ENCODE data around the gene ZSWIM3.

Gene ZSWIM3

DNA sequence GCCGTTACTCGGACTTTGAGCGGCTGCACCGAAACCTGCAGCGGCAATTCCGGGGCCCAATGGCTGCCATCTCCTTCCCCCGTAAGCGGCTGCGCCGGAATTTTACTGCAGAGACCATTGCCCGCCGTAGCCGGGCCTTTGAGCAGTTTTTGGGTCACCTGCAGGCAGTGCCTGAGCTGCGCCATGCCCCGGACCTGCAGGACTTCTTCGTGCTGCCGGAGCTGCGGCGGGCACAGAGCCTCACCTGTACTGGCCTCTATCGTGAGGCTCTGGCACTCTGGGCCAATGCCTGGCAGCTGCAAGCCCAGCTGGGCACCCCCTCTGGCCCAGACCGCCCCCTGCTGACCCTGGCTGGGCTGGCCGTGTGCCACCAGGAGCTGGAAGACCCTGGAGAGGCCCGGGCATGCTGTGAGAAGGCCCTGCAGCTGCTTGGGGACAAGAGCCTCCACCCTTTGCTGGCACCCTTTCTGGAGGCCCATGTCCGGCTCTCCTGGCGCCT, 16.7 kb upstream of the ZSWIM3 start:
- Histone ChIP-seq H3K27me3 (replicated peaks; ENCODE audit: control insufficient read depth, insufficient read depth, low read length) (no peaks in the 10 kb centered on the region), H3K36me3 (ENCODE audit: control insufficient read depth, insufficient read depth, low read length) (peaks cover 14% of the 10 kb centered on the region), H3K4me3 (replicated peaks; ENCODE audit: low read depth, low read length) (no peak overlapping the region)
- DNase-seq (ENCODE audit: extremely low read depth, insufficient read length), result no peak
- TF ChIP-seq, protein P1, sequence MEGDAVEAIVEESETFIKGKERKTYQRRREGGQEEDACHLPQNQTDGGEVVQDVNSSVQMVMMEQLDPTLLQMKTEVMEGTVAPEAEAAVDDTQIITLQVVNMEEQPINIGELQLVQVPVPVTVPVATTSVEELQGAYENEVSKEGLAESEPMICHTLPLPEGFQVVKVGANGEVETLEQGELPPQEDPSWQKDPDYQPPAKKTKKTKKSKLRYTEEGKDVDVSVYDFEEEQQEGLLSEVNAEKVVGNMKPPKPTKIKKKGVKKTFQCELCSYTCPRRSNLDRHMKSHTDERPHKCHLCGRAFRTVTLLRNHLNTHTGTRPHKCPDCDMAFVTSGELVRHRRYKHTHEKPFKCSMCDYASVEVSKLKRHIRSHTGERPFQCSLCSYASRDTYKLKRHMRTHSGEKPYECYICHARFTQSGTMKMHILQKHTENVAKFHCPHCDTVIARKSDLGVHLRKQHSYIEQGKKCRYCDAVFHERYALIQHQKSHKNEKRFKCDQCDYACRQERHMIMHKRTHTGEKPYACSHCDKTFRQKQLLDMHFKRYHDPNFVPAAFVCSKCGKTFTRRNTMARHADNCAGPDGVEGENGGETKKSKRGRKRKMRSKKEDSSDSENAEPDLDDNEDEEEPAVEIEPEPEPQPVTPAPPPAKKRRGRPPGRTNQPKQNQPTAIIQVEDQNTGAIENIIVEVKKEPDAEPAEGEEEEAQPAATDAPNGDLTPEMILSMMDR (IDR thresholded peaks at IDR 0.05; ENCODE audit: insufficient read depth, low read length, poor library complexity, severe bottlenecking), result no peak

DNA sequence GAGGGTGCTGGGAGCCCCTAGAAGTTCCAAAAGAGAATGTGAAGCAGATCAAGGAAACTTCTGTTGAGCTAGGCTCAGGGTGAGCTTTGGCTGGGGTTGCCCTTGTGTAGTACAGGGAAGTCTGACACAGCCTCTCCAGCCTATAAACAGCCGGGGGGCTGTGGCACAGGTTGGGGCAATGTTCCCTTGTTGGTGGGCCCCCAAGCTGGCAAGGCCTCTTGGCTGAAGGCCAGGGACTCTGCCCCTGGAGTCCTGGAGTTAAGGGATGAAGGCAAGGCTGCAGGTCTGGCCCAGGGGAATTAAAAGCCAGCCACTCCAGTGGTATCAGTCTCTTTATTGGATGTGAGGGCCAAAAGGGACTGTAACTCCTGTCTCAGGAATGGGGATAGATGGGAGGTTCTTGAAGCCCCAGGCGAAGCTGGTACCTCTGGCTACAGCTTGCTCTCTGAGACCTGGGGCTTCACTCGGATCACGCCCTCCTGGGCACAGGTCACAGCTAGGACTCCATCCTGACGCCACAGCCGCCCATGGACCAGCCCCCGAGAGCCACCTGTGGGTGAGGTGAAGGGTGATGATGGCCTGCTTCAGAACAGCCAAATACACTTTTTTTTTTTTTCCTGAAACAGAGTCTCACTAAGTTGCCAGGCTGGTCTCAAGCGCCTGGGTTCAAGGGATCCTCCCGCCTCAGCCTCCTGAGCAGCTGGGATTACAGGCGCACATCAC, 15.8 kb upstream of the ZSWIM3 start:
- H3K27me3 ChIP-seq (replicated peaks; ENCODE audit: control insufficient read depth, insufficient read depth, low read length), result no peaks in the 10 kb centered on the region
- TF ChIP-seq, protein P1 (IDR thresholded peaks at IDR 0.05; ENCODE audit: insufficient read depth, low read length, poor library complexity, severe bottlenecking), result no peak
- DNase-seq (ENCODE audit: extremely low read depth, insufficient read length), result no peak
- peaks cover 14% of the 10 kb centered on the region for H3K36me3 ChIP-seq (ENCODE audit: control insufficient read depth, insufficient read depth, low read length)
- H3K4me3 ChIP-seq (replicated peaks; ENCODE audit: low read depth, low read length), result no peak overlapping the region

DNA sequence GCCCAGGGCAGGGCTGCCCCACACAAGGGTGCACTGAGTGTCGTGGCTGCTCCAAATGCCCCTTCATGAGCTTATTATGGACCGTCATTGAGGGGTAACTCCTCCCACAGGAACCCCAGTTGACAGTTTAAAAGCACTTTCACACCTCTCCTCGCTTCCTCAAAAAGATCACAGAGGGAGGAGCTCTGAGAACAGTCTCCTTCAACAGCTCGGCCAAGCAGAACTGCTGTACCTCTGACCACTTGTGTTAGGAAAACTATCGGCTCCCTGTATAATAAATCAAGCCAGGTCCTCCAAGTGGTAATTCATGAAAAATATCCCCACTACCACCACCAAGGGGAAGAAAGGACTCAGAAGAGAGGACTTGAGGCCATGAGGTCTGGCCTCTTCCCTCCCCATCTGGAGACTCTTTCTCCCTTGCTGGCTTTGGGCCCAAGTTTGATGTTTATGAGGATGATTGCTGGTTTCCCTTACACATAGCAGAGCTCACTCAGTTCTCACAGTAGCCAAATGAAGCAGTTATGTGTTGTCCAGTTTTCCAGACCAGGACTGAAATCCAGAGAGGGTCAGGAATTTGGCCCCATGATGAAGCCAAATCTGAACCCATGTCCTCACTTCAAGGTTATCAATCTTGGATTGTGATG, 15.1 kb upstream of the ZSWIM3 start:
- no peaks in the 10 kb centered on the region for H3K27me3 ChIP-seq (replicated peaks; ENCODE audit: control insufficient read depth, insufficient read depth, low read length)
- peaks cover 14% of the 10 kb centered on the region for H3K36me3 ChIP-seq (ENCODE audit: control insufficient read depth, insufficient read depth, low read length)
- TF ChIP-seq, protein P1 (IDR thresholded peaks at IDR 0.05; ENCODE audit: insufficient read depth, low read length, poor library complexity, severe bottlenecking), result no peak
- DNase-seq (ENCODE audit: extremely low read depth, insufficient read length), result no peak
- H3K4me3 ChIP-seq (replicated peaks; ENCODE audit: low read depth, low read length), result no peak overlapping the region

DNA sequence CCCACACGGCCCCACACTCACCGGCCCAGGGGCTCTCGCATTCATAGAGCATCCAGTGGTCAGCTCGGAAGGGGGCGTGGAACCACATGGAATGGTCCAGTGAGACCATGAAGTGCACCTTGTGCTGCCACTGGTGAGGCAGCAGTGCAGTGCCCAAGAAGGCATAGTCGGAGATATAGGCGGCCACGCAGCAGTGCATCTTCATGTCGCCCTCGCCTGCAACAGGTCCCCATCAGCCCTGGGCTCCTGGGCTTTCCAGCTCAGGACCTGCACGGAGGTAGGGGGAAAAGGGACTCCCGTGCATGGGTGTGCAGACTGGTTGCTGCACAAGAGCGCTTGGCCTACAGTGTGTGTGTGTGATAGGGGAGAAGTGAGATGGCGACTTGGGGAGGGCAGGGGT, 13.9 kb upstream of the ZSWIM3 start:
- TF ChIP-seq, protein P1 (IDR thresholded peaks at IDR 0.05; ENCODE audit: insufficient read depth, low read length, poor library complexity, severe bottlenecking), result no peak
- Histone ChIP-seq H3K4me3 (replicated peaks; ENCODE audit: low read depth, low read length) (no peak overlapping the region), H3K27me3 (replicated peaks; ENCODE audit: control insufficient read depth, insufficient read depth, low read length) (no peaks in the 10 kb centered on the region), H3K36me3 (ENCODE audit: control insufficient read depth, insufficient read depth, low read length) (peaks cover 15% of the 10 kb centered on the region)
- no peak for DNase-seq (ENCODE audit: extremely low read depth, insufficient read length)

DNA sequence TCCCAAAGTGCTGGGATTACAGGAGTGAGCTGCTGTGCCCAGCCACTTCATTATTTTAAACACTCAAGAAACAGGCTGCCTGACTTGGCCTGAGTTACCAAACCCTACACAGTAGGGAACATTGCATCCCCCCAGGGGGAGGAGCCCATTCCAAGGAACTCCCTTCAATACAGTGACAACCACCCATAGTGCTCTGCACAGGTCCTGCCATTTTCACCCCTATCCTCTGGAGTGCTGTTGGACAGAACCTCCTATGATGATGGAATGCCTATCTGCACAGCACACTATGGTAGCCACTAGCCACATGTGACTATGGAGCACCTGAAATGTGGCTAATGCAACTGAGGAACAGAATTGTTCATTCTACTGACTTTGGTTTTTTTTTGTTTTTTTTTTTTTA, 12.0 kb upstream of the ZSWIM3 start:
- no peak for DNase-seq (ENCODE audit: extremely low read depth, insufficient read length)
- Histone ChIP-seq H3K36me3 (ENCODE audit: control insufficient read depth, insufficient read depth, low read length) (peaks cover 19% of the 10 kb centered on the region), H3K4me3 (replicated peaks; ENCODE audit: low read depth, low read length) (no peak overlapping the region), H3K27me3 (replicated peaks; ENCODE audit: control insufficient read depth, insufficient read depth, low read length) (no peaks in the 10 kb centered on the region)
- TF ChIP-seq, protein P1 (IDR thresholded peaks at IDR 0.05; ENCODE audit: insufficient read depth, low read length, poor library complexity, severe bottlenecking), result no peak

All from GM06990 (cell line).